Spleen (tissue), 11 donors: ENCODE measurements around the gene ABO. TPM values are rescaled to one million over a fixed set of nuclear protein-coding genes. Genes with fewer than 3 reads are reported as not detected.
A peak's percentile ranks its signal among the peaks of the same experiment; 100 is the strongest.

ENCODE experiments used
- DNase-seq: peaks from one replicate; pipeline ENCODE4 v3.0.0-alpha.2; 2020
- H3K27ac ChIP-seq, 8 donors: fragments of 200-600 bp; sonication (generic) in 7 of 8; 1 replicate in 4 of 8; 2 replicates in 4 of 8; pipeline versions ENCODE4 v1.5.0 to v1.8.0; 2016 to 2021; ENCODE audit warnings: inconsistent platforms in 4 of 8, mild to moderate bottlenecking in 4 of 8, moderate library complexity in 1 of 8
- H3K27me3 ChIP-seq, 7 donors: fragments of 200-600 bp; sonication (generic) in 6 of 7; replicated peaks in 1 of 7; 1 replicate in 4 of 7; 2 replicates in 3 of 7; pipeline versions ENCODE4 v1.5.0 to v1.8.0; 2016 to 2021; ENCODE audit warnings: inconsistent platforms in 3 of 7, mild to moderate bottlenecking in 1 of 7
- H3K36me3 ChIP-seq, 6 donors: fragments of 200-600 bp; sonication (generic) in 5 of 6; 1 replicate in 4 of 6; 2 replicates in 2 of 6; pipeline versions ENCODE4 v1.5.0 to v1.8.0; 2016 to 2021; ENCODE audit warnings: inconsistent platforms in 2 of 6
- H3K4me1 ChIP-seq, 6 donors: fragments of 200-600 bp; sonication (generic) in 5 of 6; 1 replicate in 3 of 6; 2 replicates in 3 of 6; pipeline versions ENCODE4 v1.5.0 to v1.8.0; 2016 to 2021; ENCODE audit warnings: inconsistent platforms in 3 of 6
- H3K4me3 ChIP-seq, 8 donors: fragments of 200-600 bp; sonication (generic) in 7 of 8; 1 replicate in 4 of 8; 2 replicates in 4 of 8; pipeline versions ENCODE4 v1.5.0 to v1.8.0; 2016 to 2021; ENCODE audit warnings: inconsistent platforms in 4 of 8, mild to moderate bottlenecking in 4 of 8, moderate library complexity in 2 of 8
- H3K9me3 ChIP-seq, 8 donors: fragments of 200-600 bp; sonication (generic) in 7 of 8; 1 replicate in 4 of 8; 2 replicates in 4 of 8; pipeline versions ENCODE4 v1.5.0 to v1.8.0; 2016 to 2021; ENCODE audit warnings: inconsistent platforms in 4 of 8
- POLR2A ChIP-seq, 3 donors: fragments of 450-650 bp; IDR thresholded peaks; one replicate each; pipeline ENCODE4 v1.5.1; 2017; ENCODE audit warnings: antibody characterized with exemption in 3 of 3, mild to moderate bottlenecking in 1 of 3
- POLR2AphosphoS5 ChIP-seq, 3 donors: sonication (generic); formaldehyde crosslinking; IDR thresholded peaks; one replicate each; pipeline ENCODE4 v1.5.1; 2017; ENCODE audit warnings: antibody characterized with exemption in 3 of 3
- WGBS, 5 donors: extraction: QIAGEN DNeasy Blood & Tissue Kit in 3 of 5; methylation state at CpG; one replicate each; pipeline versions ENCODE4 v1.1.5 to v1.1.7; 2013 to 2018; 5-methylcytosine and 5-hydroxymethylcytosine counted together
- intact Hi-C: fragments of 100-400 bp; cut with DNase I; formaldehyde crosslinking; loops from one replicate; pipeline ENCODE4 v1.15.0; 2023; ENCODE audit warnings: low total_unique reads
- polyA plus RNA-seq, 3 donors: library from polyadenylated mRNA; stranded (reverse); fragments of 200-250 nt; gene quantifications; one replicate each; pipeline ENCODE4 v1.2.1, GENCODE V29; 2013
- total RNA-seq, 7 donors: library from RNA; depleted of rRNA in 3 of 7; stranded (reverse); fragments of >200 nt in 3 of 7; fragmentation: NEBNext Ultra II Directional in 4 of 7; extraction: Animal tissue kit (Norgen Biotek cat#: 25700) in 4 of 7; gene quantifications; one replicate each; pipeline versions ENCODE4 v1.1.0 to v1.2.1, GENCODE V29; 2016 to 2021
- TF ChIP-seq, protein P1 (sequence below), 11 experiments: fragments of 200-600 bp in 7 of 11; fragments of 450-650 bp in 4 of 11; sonication (generic) in 4 of 11; IDR thresholded peaks in 8 of 11; conservative IDR thresholded peaks in 3 of 11; 1 replicate in 7 of 11; 2 replicates in 4 of 11; pipeline versions ENCODE4 v1.4.0 to v1.8.0; 2016 to 2021; ENCODE audit warnings: antibody characterized with exemption in 11 of 11, inconsistent platforms in 4 of 11, mild to moderate bottlenecking in 1 of 11
- donor health status: healthy with polysubstance abuse.
- donor health status: DM: no; HTN: no; CAD: no; lungs with moderate emphysema.
- donor health status: DM: no; HTN: no; CAD: no.
- donor health status: Bipolar disorder and iron deficiency.
- donor health status: healthy.
- donor health status: DM: no; HTN: no; CAD: no.
- donor health status: DM: yes; HTN: yes; CAD: no.

The ABO gene
- total and polyA plus RNA-seq, 10 donors: 0.26 to 5.8 (median 2.3) TPM

DNA sequence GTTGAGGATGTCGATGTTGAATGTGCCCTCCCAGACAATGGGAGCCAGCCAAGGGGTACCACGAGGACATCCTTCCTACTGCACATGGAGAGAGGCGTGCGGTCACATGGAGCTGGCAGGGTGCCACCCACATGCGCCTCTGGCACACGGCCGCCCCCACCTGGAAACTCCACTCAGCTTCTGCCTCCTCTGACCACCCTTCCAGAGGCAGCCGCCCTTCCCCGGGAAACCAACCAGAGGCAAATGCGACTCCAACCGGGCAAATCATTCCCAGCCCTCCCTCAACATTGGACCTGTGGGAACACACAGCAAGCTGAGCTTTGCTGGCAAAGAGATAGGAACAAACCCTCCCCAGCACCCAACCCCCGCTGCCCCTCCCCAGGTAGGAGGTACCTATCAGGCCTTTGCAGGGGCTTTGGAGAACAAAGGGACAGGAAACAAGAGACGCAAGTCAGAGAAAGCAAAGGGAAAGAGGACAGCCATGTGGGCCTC is 17.5 kb downstream of the ABO start:
- Histone ChIP-seq H3K27ac (peak overlapping the region in 3 of 8 donors; percentile 59 to 75 (median 70)), H3K27me3 (peaks cover 0 to 14% (median 0%) of the 10 kb centered on the region in 7 donors), H3K4me1 (peaks cover 0 to 16% (median 0%) of the 10 kb centered on the region in 6 donors), H3K36me3 (no peaks in the 10 kb centered on the region), H3K9me3 (no peaks in the 10 kb centered on the region), H3K4me3 (no peak overlapping the region)
- DNase-seq: no peak
- peak in 2 of 3 donors; percentile 65 to 72 for TF ChIP-seq POLR2AphosphoS5 (IDR thresholded peaks at IDR 0.05)
- TF ChIP-seq, protein P1, sequence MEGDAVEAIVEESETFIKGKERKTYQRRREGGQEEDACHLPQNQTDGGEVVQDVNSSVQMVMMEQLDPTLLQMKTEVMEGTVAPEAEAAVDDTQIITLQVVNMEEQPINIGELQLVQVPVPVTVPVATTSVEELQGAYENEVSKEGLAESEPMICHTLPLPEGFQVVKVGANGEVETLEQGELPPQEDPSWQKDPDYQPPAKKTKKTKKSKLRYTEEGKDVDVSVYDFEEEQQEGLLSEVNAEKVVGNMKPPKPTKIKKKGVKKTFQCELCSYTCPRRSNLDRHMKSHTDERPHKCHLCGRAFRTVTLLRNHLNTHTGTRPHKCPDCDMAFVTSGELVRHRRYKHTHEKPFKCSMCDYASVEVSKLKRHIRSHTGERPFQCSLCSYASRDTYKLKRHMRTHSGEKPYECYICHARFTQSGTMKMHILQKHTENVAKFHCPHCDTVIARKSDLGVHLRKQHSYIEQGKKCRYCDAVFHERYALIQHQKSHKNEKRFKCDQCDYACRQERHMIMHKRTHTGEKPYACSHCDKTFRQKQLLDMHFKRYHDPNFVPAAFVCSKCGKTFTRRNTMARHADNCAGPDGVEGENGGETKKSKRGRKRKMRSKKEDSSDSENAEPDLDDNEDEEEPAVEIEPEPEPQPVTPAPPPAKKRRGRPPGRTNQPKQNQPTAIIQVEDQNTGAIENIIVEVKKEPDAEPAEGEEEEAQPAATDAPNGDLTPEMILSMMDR (IDR thresholded peaks at IDR 0.05 in 8 of 11, conservative IDR thresholded peaks at IDR 0.05 in 3 of 11): no peak
- TF ChIP-seq POLR2A (IDR thresholded peaks at IDR 0.05): no peak
- intact Hi-C loops: no loop called here
- 42 to 63% (median 60%) methylated on average over 13 of the region's 13 CpGs for WGBS, 5 donors

DNA sequence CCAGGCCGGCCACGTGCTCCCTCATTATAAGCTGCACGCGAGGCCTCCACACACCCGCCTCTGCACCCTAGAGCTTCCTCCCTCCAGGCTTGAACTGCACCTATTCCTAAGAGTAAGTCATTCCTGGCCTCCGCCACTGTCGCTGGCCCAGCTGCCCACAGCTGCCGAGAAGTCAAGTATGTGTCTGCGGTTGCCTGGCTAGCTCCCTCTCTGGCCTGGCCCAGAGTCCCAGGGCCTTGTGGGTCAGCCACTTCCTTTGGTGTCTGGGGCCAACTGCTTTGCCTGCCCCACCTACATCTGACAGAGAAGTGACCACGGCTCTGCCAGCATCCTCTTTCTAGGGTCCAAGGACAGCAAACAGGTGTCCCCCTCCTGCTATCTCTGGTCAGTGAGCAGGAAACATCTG is 18.3 kb downstream of the ABO start:
- no peaks in the 10 kb centered on the region for H3K36me3 ChIP-seq
- no peak for DNase-seq

DNA sequence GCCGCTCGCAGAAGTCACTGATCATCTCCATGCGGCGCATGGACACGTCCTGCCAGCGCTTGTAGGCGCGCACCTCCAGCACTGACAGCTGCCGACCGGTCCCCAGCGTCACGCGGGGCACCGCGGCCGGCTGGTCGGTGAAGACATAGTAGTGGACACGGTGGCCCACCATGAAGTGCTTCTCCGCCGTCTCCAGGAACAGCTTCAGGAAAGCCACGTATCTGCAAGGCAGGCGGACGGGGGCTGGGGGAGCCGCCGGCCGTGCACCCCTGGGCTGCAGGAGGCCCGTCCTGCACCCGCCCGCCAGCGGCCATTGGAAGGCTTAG is 18.9 kb downstream of the ABO start:
- no peak for DNase-seq
- Histone ChIP-seq H3K27ac (peak overlapping the region in 2 of 8 donors; percentile 70 to 75), H3K27me3 (peaks cover 0 to 13% (median 0%) of the 10 kb centered on the region in 7 donors), H3K9me3 (no peaks in the 10 kb centered on the region), H3K4me3 (no peak overlapping the region), H3K36me3 (no peaks in the 10 kb centered on the region), H3K4me1 (peaks cover 0 to 25% (median 4%) of the 10 kb centered on the region in 6 donors)
- intact Hi-C loops: no loop called here
- TF ChIP-seq, protein P1 (IDR thresholded peaks at IDR 0.05 in 8 of 11, conservative IDR thresholded peaks at IDR 0.05 in 3 of 11): no peak
- no peak for TF ChIP-seq POLR2AphosphoS5 (IDR thresholded peaks at IDR 0.05)
- TF ChIP-seq POLR2A (IDR thresholded peaks at IDR 0.05): no peak
- 93 to 96% (median 96%) methylated on average over 24 to 30 of the region's 30 CpGs for WGBS, 5 donors

More for the DNA sequence above, 18.3 kb downstream of the ABO start:
- Histone ChIP-seq H3K27me3 (peaks cover 0 to 17% (median 0%) of the 10 kb centered on the region in 7 donors), H3K4me3 (no peak overlapping the region), H3K27ac (peak overlapping the region in 3 of 8 donors; percentile 59 to 75 (median 70)), H3K4me1 (peaks cover 0 to 24% (median 3%) of the 10 kb centered on the region in 6 donors), H3K9me3 (no peaks in the 10 kb centered on the region)
- WGBS, 5 donors: 44 to 64% (median 55%) methylated on average over 10 of the region's 10 CpGs
- TF ChIP-seq POLR2A (IDR thresholded peaks at IDR 0.05): no peak
- TF ChIP-seq, protein P1 (IDR thresholded peaks at IDR 0.05 in 8 of 11, conservative IDR thresholded peaks at IDR 0.05 in 3 of 11): no peak
- peak in 2 of 3 donors; percentile 67 to 69 for TF ChIP-seq POLR2AphosphoS5 (IDR thresholded peaks at IDR 0.05)
- intact Hi-C loops: no loop called here

DNA sequence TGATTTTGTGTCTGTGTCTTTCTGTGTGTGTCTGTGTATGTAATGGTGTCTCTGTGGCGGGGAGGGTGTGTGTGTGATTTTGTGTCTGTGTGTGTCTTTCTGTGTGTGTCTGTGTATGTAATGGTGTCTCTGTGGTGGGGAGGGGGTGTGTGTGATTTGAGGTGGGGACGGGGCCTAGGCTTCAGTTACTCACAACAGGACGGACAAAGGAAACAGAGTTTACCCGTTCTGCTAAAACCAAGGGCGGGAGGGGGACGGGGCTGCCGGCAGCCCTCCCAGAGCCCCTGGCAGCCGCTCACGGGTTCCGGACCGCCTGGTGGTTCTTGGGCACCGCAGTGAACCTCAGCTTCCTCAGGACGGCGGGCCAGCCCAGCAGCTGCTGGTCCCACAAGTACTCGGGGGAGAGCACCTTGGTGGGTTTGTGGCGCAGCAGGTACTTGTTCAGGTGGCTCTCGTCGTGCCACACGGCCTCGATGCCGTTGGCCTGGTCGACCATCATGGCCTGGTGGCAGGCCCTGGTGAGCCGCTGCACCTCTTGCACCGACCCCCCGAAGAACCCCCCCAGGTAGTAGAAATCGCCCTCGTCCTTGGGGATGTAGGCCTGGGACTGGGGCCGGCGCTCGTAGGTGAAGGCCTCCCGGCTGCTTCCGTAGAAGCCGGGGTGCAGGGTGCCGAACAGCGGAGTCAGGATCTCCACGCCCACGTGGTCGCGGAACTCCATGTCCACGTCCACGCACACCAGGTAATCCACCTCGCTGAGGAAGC is 19.4 kb downstream of the ABO start:
- no peak for DNase-seq
- TF ChIP-seq, protein P1 (IDR thresholded peaks at IDR 0.05 in 8 of 11, conservative IDR thresholded peaks at IDR 0.05 in 3 of 11): no peak
- TF ChIP-seq POLR2A (IDR thresholded peaks at IDR 0.05) (no peak), POLR2AphosphoS5 (IDR thresholded peaks at IDR 0.05) (no peak)
- WGBS, 5 donors: 88 to 94% (median 90%) methylated on average over 24 to 42 of the region's 42 CpGs

More for the DNA sequence above, 19.4 kb downstream of the ABO start:
- Histone ChIP-seq H3K9me3 (no peaks in the 10 kb centered on the region), H3K36me3 (no peaks in the 10 kb centered on the region), H3K27ac (no peak overlapping the region), H3K4me3 (no peak overlapping the region), H3K27me3 (peaks cover 0 to 11% (median 0%) of the 10 kb centered on the region in 7 donors), H3K4me1 (peaks cover 0 to 25% (median 4%) of the 10 kb centered on the region in 6 donors)
- intact Hi-C loops: no loop called here
